Stimulated activated CD4-positive, alpha-beta T cell treated with anti-CD3 and anti-CD28 coated beads, Interleukin-15, amount 100 ng/mL, for 48 hours (primary cell): ENCODE measurements around the gene FAM193A.
"Not testable (repeated sequence)": the region's sequence is repeated elsewhere in the genome, so short reads cannot be mapped to it uniquely, and the experiment has no call there.

Source experiments
- DNase-seq, 2 donors: peaks; one replicate each; pipeline ENCODE4 v3.0.0-alpha.2; 2020; ENCODE audit warnings: low read depth in 2 of 2

FAM193A gene

DNA sequence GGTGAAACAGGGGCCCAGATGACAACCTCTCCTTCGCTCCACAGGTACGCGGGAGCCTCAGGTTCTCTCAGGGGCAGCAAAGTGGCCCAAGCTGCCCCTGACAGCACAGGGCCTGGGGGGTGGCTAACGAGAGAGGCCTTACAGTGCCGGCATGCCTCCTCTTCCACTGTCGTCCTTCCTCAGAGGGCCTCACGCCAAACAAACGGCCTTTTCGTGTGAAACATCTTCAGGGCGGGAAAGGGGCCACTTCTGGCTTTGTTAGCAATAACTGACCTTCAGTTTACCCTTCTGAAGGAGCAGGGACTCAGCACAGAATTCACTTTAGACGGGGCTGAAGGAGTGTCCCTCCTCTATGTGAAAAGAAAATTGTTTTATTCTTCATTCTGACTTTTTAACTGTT, 21.5 kb upstream of the FAM193A start:
- DNase-seq, result not testable (repeated sequence)

DNA sequence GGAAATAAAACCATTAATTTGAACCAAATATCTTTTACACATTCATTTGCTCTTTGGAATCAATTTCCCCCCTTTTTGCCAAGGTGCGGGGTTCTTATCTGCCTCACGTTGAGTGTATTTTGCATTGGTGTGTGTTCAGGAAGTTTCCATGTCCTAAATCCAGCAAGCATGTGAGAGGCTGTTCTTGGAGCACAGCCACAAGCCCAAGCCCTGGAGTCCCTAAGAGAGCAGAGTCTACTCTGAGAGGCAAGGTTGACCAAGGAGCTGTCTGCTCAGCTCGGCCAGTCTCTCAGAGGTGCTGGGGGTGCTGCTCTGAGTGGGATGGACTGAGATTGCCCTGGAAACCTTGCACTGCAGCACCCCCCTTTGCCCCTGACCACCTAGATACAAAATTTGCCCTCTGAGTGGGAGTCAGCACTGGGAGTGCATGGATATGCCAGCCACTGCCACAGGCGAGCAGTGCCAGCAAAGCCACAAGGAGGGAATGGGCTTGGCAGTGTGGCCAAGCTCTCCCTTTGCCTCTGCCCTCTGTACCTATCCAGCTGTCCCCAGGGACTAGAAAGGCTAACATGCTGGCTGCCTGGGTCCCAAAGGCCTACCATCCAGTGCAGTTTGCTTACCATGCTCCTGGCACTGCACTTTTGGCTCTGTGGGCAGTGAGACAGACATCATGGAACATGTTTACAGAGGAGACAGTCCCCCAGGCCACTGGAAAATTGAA, 20.5 kb upstream of the FAM193A start:
- no peak for DNase-seq

GRCh38 chr4:2516635-2517034, 19.8 kb upstream of the FAM193A start:
- no peak for DNase-seq

DNA sequence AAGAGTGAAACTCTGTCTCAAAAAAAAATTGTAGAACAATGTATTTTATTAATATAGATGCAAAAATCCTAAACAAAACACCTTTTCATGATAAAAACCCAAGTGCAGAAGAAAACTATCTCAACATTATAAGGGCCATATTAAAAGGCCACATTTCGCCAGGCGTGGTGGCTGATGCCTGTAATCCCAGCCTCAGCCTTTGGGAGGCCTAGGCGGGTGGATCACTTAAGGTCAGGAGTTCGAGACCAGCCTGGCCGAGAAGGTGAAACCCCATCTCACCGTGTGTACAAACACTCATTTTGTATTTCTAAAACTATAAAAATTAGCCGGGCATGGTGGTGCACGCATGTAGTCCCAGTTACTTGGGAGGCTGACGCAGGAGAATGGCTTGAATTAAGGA, 9.9 kb upstream of the FAM193A start:
- DNase-seq, result no peak

- no peak for DNase-seq
Measured at GRCh38 chr4:2534904-2535375, 1.5 kb upstream of the FAM193A start.

DNA sequence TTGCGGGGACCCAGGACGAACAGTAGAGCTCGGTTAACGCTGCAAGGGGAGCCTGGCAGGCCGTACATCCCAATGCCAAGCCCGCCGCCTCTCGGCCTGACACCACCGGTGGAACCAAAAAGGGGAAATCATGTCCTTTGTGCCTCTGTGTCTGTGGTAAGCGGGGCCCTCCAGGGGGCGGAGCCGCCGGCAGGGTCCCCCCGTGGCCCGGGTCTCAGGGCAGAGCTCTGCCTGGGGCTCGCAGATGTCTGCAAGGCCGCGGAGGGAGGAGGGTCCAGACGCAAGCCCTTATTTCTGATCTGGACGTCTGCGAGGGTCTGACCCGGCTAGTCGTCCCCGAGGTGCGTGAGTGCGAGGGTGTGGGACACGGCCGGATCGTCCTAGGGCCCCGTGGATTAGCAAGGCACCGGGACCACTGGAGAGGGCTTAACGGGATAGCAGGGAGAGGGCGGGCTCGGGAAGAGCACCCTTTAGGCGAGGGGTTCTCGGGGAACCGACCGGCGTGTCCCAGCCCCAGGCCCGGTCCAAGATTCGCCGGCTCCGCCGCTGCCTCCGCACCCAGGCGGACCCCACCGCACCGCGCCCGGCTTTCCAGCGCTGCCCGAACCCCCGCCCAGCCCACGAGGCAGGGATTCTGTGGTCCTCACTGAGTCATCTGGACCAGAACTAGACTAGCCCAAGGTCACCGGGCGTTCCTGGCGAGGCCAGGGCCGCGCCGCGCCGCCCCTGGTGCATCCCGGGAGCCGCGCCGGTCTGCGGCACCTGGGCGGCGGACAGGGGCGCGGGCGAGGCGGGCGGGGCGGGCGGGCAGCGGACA, 863 bp upstream of the FAM193A start:
- DNase-seq, result peak; percentile 26 to 30

- peak; percentile 34 to 39 for DNase-seq
Measured at GRCh38 chr4:2537011-2537830, 774 bp downstream of the FAM193A start.

- DNase-seq, result not testable (repeated sequence)
Measured at GRCh38 chr4:2543580-2544191, 7.2 kb downstream of the FAM193A start.

GRCh38 chr4:2545321-2546013, 9.0 kb downstream of the FAM193A start:
- DNase-seq, result no peak

GRCh38 chr4:2546286-2546823, 9.9 kb downstream of the FAM193A start:
- no peak for DNase-seq

DNA sequence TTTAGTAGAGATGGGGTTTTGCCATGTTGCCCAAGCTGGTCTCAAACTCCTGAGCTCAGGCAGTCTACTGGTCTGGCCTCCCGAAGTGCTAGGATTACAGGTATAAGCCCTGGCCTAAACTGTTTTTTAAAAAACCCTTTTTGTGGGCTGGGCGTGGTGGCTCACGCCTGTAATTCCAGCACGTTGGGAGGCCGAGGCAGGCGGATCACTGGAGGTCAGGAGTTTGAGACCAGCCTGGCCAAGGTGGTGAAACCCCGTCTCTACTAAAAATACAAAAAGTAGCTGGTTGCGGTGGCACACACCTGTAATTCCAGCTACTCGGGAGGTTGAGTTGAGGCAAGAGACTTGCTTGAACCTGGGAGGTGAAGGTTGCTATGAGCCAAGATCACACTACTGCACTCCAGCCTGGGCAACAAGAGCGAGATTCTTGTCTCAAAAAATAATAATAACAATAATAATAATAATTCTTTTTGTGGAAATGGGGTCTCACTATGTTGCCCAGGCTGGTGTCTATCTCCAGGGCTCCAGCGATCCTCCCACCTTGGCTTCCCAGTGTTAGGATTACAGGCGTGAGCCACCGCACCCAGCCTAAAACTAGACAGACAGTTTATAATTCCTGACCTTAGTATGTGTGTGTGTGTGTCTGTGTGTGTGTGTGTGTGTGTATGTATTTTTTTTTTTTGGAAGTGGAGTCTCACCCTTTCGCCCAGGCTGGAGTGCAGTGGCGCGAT, 10.7 kb downstream of the FAM193A start:
- DNase-seq, result not testable (repeated sequence)

DNA sequence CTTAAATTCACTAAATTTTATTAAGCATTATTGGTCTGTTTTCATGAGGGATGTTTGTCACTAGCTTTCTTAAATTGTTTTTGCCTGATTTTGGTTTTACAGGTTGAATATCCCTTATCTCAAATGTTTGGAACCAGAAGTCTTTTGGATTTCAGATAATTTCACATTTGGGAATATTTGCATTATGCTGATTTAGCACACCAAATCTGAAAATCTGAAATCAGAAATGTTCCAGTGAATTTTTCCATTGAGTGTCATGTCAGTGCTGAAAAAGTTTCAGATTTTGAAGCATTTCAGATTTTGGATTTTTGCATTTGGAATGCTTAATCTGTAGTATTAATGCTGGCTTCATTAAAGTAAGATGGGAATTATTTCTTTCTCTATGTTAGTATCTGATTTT, 14.7 kb downstream of the FAM193A start:
- DNase-seq, result no peak

GRCh38 chr4:2552806-2553205, 16.4 kb downstream of the FAM193A start:
- DNase-seq, result no peak

DNA sequence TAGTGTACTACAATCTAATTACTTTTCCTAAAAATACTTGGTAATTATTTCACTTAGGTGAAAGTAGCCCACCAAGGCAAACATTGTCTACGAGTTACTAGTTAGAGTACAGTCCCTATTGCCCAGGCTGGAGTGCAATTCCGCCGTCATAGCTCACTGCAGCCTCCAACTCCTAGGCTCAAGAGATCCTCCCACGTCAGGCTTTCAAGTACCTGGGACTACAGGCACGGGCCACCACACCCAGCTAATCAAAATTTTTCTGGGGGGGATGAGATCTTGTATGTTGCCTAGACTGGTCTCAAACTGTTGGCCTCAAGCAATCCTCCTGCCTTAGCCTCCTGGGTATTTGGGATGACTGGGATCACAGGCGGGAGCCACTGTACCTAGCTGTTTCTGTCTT, 21.9 kb downstream of the FAM193A start:
- no peak for DNase-seq

DNA sequence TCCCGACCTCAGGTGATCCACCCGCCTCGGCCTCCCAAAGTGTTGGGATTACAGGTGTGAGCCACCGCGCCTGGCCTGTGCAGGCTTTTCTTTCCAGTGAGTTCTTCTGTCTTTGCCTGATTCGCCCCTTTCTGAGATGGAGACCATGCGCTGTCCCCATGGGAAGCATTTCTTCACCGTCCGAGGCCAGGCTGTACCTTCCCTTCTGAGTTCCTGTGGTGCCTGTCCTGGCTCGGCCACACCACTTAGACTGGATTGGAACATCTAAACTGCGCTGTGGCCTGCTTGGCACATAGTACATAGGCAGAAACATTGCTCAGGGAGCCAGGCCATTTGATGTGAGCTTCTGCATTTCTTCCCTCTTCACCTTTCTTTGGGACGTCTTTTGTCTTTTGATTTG, 23.7 kb downstream of the FAM193A start:
- no peak for DNase-seq

DNA sequence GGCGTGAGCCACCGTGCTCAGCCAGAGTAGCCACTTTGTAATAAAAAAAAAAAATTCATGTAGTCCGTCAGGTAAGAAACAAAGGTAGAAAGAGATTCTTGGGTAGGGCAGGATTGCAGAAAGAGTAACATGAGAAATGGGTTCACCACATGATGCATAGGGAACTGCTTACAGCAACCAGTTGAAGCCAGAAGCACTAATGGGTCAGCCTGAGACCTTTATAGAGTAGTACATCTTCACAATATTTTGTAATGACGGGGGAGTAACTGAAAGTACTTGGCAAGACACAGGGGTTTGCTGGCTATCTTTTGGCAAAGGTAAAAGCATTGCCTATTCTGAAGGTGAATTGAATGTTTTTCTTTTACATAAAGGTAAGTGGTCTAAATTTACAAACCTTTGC, 29.1 kb downstream of the FAM193A start:
- no peak for DNase-seq

DNA sequence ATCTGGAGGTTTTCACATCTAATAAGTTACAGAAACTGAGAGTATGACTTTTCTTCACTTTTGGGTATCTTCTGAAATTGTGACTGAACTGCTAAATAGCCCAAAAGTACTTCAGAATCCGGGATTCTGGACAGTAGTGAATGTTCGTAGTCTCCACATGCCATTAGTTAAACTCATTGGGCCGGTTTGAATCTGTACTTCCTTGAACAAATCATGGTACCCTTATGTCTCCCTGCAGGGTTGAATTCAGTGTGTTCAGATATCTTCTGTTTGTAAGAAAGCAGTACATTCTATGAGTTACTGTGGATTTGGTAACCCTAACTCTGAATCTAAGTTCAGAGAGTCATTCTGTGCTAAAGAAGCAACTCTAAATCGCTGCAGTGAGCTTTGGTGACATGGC, 33.6 kb downstream of the FAM193A start:
- no peak for DNase-seq

- peak; percentile 30 to 54 for DNase-seq
Measured at GRCh38 chr4:2570551-2571222, 34.2 kb downstream of the FAM193A start.

DNA sequence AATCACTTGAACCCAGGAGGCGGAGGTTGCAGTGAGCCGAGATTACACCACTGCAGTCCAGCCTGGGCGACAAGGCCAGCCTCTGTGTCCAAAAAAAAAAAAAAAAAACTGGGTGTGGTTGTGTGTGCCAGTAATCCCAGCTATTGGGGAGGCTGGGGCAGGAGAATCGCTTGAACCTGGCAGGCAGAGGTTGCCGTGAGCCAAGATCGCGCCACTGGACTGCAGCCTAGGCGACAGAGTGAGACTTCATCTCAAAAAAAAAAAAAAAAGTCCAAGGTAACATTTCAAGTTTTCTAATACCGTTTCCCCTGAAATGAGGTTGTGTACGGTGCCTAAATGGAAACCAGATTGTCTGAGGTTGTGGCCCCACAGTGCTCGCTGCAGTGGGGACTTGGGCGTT, 35.6 kb downstream of the FAM193A start:
- DNase-seq, result no peak

DNA sequence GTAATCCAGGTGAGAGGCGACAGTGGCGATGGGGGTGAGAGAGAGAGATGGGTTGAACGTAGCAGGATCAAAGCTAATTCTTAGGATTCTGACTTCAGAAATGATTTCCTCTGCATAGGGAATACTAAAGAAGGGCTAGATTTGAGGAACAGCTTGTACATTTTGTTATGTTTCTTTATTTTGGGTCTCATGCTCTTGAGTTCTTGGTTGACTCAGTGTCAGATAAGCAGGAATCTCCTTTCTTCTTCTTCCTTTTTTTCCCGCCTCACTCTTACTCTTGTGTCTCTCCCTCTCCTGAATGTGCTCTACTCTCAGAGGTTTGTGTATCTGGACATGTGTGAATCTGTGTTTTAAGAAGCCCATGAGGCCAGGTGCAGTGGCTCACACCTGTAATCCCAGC, 36.4 kb downstream of the FAM193A start:
- DNase-seq, result no peak
